Dendritic cell treated with granulocyte-macrophage colony-stimulating factor and Interleukin-4, amounts not matched to agents 40 ng/mL and 50 ng/mL, for 4 days (primary cell): Measurements from ENCODE around the gene THAP4.

Source experiments
- H3K27ac Mint-ChIP-seq: one replicate; pipeline ENCODE4 v1.8.0; 2022; ENCODE audit warnings: mild to moderate bottlenecking, mixed read lengths
- H3K27me3 Mint-ChIP-seq: one replicate; pipeline ENCODE4 v1.8.0; 2022; ENCODE audit warnings: mild to moderate bottlenecking, mixed read lengths
- H3K36me3 Mint-ChIP-seq: one replicate; pipeline ENCODE4 v1.8.0; 2022; ENCODE audit warnings: low read depth, mixed read lengths
- H3K4me1 Mint-ChIP-seq: one replicate; pipeline ENCODE4 v1.8.0; 2022; ENCODE audit warnings: low read depth, mixed read lengths
- H3K4me3 Mint-ChIP-seq: one replicate; pipeline ENCODE4 v1.8.0; 2022; ENCODE audit warnings: mild to moderate bottlenecking, moderate library complexity, mixed read lengths
- H3K9me3 Mint-ChIP-seq: one replicate; pipeline ENCODE4 v1.8.0; 2022; ENCODE audit warnings: mixed read lengths
- intact Hi-C: fragments of 100-400 bp; cut with micrococcal nuclease; formaldehyde crosslinking; loops from one replicate; pipeline ENCODE4 v1.15.0; 2022

The THAP4 gene

GRCh38 chr2:241639385-241639784, 2.4 kb upstream of the THAP4 start:
- Mint-ChIP-seq H3K4me3 (no peak overlapping the region), H3K36me3 (peaks cover 52% of the 10 kb centered on the region), H3K4me1 (peaks cover 66% of the 10 kb centered on the region), H3K9me3 (no peaks in the 10 kb centered on the region), H3K27ac (no peak overlapping the region), H3K27me3 (no peaks in the 10 kb centered on the region)
- intact Hi-C loops, result loop anchor here (10.0 kb wide), 1 partner anchor 285 kb away; the partner anchor contains the start of gene FARP2

GRCh38 chr2:241638940-241639339, 2.0 kb upstream of the THAP4 start:
- H3K27ac Mint-ChIP-seq, result peak overlapping the region; percentile 11

GRCh38 chr2:241637795-241638660, 1.1 kb upstream of the THAP4 start:
- Mint-ChIP-seq H3K4me1 (peaks cover 66% of the 10 kb centered on the region), H3K4me3 (peak overlapping the region; percentile 84), H3K27ac (peak overlapping the region; percentile 85), H3K36me3 (peaks cover 51% of the 10 kb centered on the region), H3K9me3 (no peaks in the 10 kb centered on the region), H3K27me3 (no peaks in the 10 kb centered on the region)
- intact Hi-C loops, result loop anchor here (2.0 to 10.0 kb wide), 3 partner anchors 21 to 283 kb away; partner anchors contain the start of genes DTYMK and FARP2

More at GRCh38 chr2:241638940-241639339, 2.0 kb upstream of the THAP4 start:
- peaks cover 66% of the 10 kb centered on the region for H3K4me1 Mint-ChIP-seq
- H3K4me3 Mint-ChIP-seq, result no peak overlapping the region
- no peaks in the 10 kb centered on the region for H3K9me3 Mint-ChIP-seq
- intact Hi-C loops, result loop anchor here (10.0 kb wide), 1 partner anchor 284 kb away; the partner anchor contains the start of gene FARP2
- peaks cover 48% of the 10 kb centered on the region for H3K36me3 Mint-ChIP-seq
- H3K27me3 Mint-ChIP-seq, result no peaks in the 10 kb centered on the region

- peak overlapping the region; percentile 77 for H3K27ac Mint-ChIP-seq
- no peaks in the 10 kb centered on the region for H3K9me3 Mint-ChIP-seq
- intact Hi-C loops, result loop anchor here (1.0 to 10.0 kb wide), 4 partner anchors 20 to 282 kb away; partner anchors contain the start of genes DTYMK, FARP2 and ING5
- peaks cover 55% of the 10 kb centered on the region for H3K36me3 Mint-ChIP-seq
- H3K4me1 Mint-ChIP-seq, result peaks cover 55% of the 10 kb centered on the region
- H3K4me3 Mint-ChIP-seq, result peak overlapping the region; percentile 80
- H3K27me3 Mint-ChIP-seq, result no peaks in the 10 kb centered on the region
Observed at GRCh38 chr2:241636182-241637017, 558 bp downstream of the THAP4 start.

- Mint-ChIP-seq H3K4me3 (peak overlapping the region; percentile 80), H3K27me3 (no peaks in the 10 kb centered on the region), H3K4me1 (peaks cover 48% of the 10 kb centered on the region), H3K9me3 (no peaks in the 10 kb centered on the region), H3K36me3 (peaks cover 56% of the 10 kb centered on the region), H3K27ac (peak overlapping the region; percentile 77)
- intact Hi-C loops, result loop anchor here (1.0 to 10.0 kb wide), 4 partner anchors 19 to 281 kb away; partner anchors contain the start of genes DTYMK, FARP2 and ING5
Observed at GRCh38 chr2:241635756-241636155, 1.2 kb downstream of the THAP4 start.

GRCh38 chr2:241633561-241633960, 3.4 kb downstream of the THAP4 start:
- H3K9me3 Mint-ChIP-seq, result no peaks in the 10 kb centered on the region
- H3K4me1 Mint-ChIP-seq, result peaks cover 34% of the 10 kb centered on the region
- no peaks in the 10 kb centered on the region for H3K27me3 Mint-ChIP-seq
- H3K4me3 Mint-ChIP-seq, result no peak overlapping the region
- H3K36me3 Mint-ChIP-seq, result peaks cover 57% of the 10 kb centered on the region
- intact Hi-C loops, result loop anchor here (10.0 kb wide), 1 partner anchor 279 kb away; the partner anchor contains the start of gene FARP2
- H3K27ac Mint-ChIP-seq, result no peak overlapping the region

GRCh38 chr2:241632478-241633325, 4.3 kb downstream of the THAP4 start:
- intact Hi-C loops, result loop anchor here (10.0 kb wide), 1 partner anchor 278 kb away; the partner anchor contains the start of gene FARP2

GRCh38 chr2:241629762-241630435, 7.1 kb downstream of the THAP4 start:
- Mint-ChIP-seq H3K36me3 (peaks cover 83% of the 10 kb centered on the region), H3K27me3 (no peaks in the 10 kb centered on the region), H3K27ac (peak overlapping the region; percentile 25), H3K9me3 (no peaks in the 10 kb centered on the region), H3K4me1 (peaks cover 12% of the 10 kb centered on the region), H3K4me3 (no peak overlapping the region)
- intact Hi-C loops, result loop anchor here (10.0 kb wide), 1 partner anchor 275 kb away; the partner anchor contains the start of gene FARP2

More at GRCh38 chr2:241632478-241633325, 4.3 kb downstream of the THAP4 start:
- Mint-ChIP-seq H3K27ac (no peak overlapping the region), H3K27me3 (no peaks in the 10 kb centered on the region), H3K4me1 (peaks cover 27% of the 10 kb centered on the region), H3K36me3 (peaks cover 65% of the 10 kb centered on the region), H3K4me3 (no peak overlapping the region), H3K9me3 (no peaks in the 10 kb centered on the region)

GRCh38 chr2:241627675-241628074, 9.3 kb downstream of the THAP4 start:
- no peaks in the 10 kb centered on the region for H3K27me3 Mint-ChIP-seq
- no peak overlapping the region for H3K4me3 Mint-ChIP-seq
- H3K4me1 Mint-ChIP-seq, result peaks cover 7% of the 10 kb centered on the region
- no peaks in the 10 kb centered on the region for H3K9me3 Mint-ChIP-seq
- H3K27ac Mint-ChIP-seq, result no peak overlapping the region
- intact Hi-C loops, result no loop called here
- H3K36me3 Mint-ChIP-seq, result peaks cover 90% of the 10 kb centered on the region

GRCh38 chr2:241620419-241620769, 16.6 kb downstream of the THAP4 start:
- H3K36me3 Mint-ChIP-seq, result peaks cover 72% of the 10 kb centered on the region
- H3K27me3 Mint-ChIP-seq, result no peaks in the 10 kb centered on the region
- H3K4me3 Mint-ChIP-seq, result no peak overlapping the region
- H3K27ac Mint-ChIP-seq, result no peak overlapping the region
- peaks cover 40% of the 10 kb centered on the region for H3K4me1 Mint-ChIP-seq
- H3K9me3 Mint-ChIP-seq, result peaks cover 9% of the 10 kb centered on the region
- intact Hi-C loops, result no loop called here

- intact Hi-C loops, result loop anchor here (10.0 kb wide), 1 partner anchor 1055 kb away; the partner anchor contains the start of genes DUSP28 and RNPEPL1
- Mint-ChIP-seq H3K4me1 (peaks cover 40% of the 10 kb centered on the region), H3K27ac (no peak overlapping the region), H3K4me3 (no peak overlapping the region), H3K36me3 (peaks cover 68% of the 10 kb centered on the region), H3K9me3 (peaks cover 9% of the 10 kb centered on the region), H3K27me3 (no peaks in the 10 kb centered on the region)
Observed at GRCh38 chr2:241619597-241620418, 17.1 kb downstream of the THAP4 start.

- Mint-ChIP-seq H3K4me1 (peaks cover 40% of the 10 kb centered on the region), H3K4me3 (no peak overlapping the region), H3K27ac (no peak overlapping the region), H3K9me3 (peaks cover 9% of the 10 kb centered on the region), H3K27me3 (no peaks in the 10 kb centered on the region), H3K36me3 (peaks cover 62% of the 10 kb centered on the region)
- intact Hi-C loops, result loop anchor here (10.0 kb wide), 1 partner anchor 1054 kb away; the partner anchor contains the start of genes DUSP28 and RNPEPL1
Observed at GRCh38 chr2:241618829-241619228, 18.1 kb downstream of the THAP4 start.
